Brain microvascular endothelial cell (primary cell): ENCODE measurements around the gene LGI2.
"Not testable (repeated sequence)": the region's sequence is repeated elsewhere in the genome, so short reads cannot be mapped to it uniquely, and the experiment has no call there.

Experiments used
- DNase-seq: peaks from one replicate; pipeline ENCODE4 v3.0.0-alpha.2; 2020
- H3K27ac ChIP-seq: fragments of 250-450 bp; sonication (Bioruptor Pico); 2 replicates; pipeline ENCODE4 v1.5.1; 2020; ENCODE audit warnings: mild to moderate bottlenecking, moderate library complexity
- H3K27me3 ChIP-seq: fragments of 250-450 bp; sonication (Bioruptor Pico); replicated peaks from 2 replicates; pipeline ENCODE4 v1.5.1; 2020; ENCODE audit warnings: mild to moderate bottlenecking
- H3K36me3 ChIP-seq: fragments of 250-450 bp; sonication (Bioruptor Pico); replicated peaks from 2 replicates; pipeline ENCODE4 v1.5.1; 2020; ENCODE audit warnings: mild to moderate bottlenecking
- H3K4me3 ChIP-seq: 2 replicates; pipeline ENCODE4 v1.5.1; 2011; ENCODE audit warnings: low read depth, mild to moderate bottlenecking, control low read depth, low read length, moderate library complexity
- CTCF ChIP-seq: IDR thresholded peaks from 2 replicates; pipeline ENCODE4 v1.5.1; 2011; ENCODE audit warnings: low read depth, mild to moderate bottlenecking, moderate library complexity, low read length, control low read depth, inconsistent platforms; ENCODE audit errors: missing control alignments
- in situ Hi-C: cut with HindIII; loops from 2 replicates; pipeline ENCODE4 v1.10.0; 2017; ENCODE audit warnings: low sequenced_read_pairs, low pct_ligation_motif_present

LGI2 gene

GRCh38 chr4:25058796-25059195 lies 28.1 kb upstream of the LGI2 start:
- DNase-seq: no peak
- H3K27me3 ChIP-seq: no peaks in the 10 kb centered on the region
- H3K27ac ChIP-seq: no peak overlapping the region
- TF ChIP-seq CTCF: no peak
- in situ Hi-C loops: no loop called here
- H3K36me3 ChIP-seq: no peaks in the 10 kb centered on the region
- H3K4me3 ChIP-seq: no peak overlapping the region

- Histone ChIP-seq H3K27ac (no peak overlapping the region), H3K36me3 (no peaks in the 10 kb centered on the region), H3K27me3 (no peaks in the 10 kb centered on the region), H3K4me3 (no peak overlapping the region)
- DNase-seq: no peak
- TF ChIP-seq CTCF: no peak
- in situ Hi-C loops: no loop called here
Observed at GRCh38 chr4:25057299-25057698, 26.6 kb upstream of the LGI2 start.

- H3K36me3 ChIP-seq, H3K4me3 ChIP-seq, DNase-seq, in situ Hi-C loops, H3K27ac ChIP-seq, H3K27me3 ChIP-seq: not testable (repeated sequence)
Observed at GRCh38 chr4:25052037-25052436, 21.3 kb upstream of the LGI2 start.

GRCh38 chr4:25051534-25051933 lies 20.8 kb upstream of the LGI2 start:
- in situ Hi-C loops: no loop called here
- no peak for DNase-seq

GRCh38 chr4:25050370-25051078 lies 19.8 kb upstream of the LGI2 start:
- TF ChIP-seq CTCF: no peak
- in situ Hi-C loops: no loop called here
- Histone ChIP-seq H3K27ac (no peak overlapping the region), H3K4me3 (no peak overlapping the region), H3K27me3 (no peaks in the 10 kb centered on the region), H3K36me3 (no peaks in the 10 kb centered on the region)
- no peak for DNase-seq

More at GRCh38 chr4:25051534-25051933, 20.8 kb upstream of the LGI2 start:
- H3K27me3 ChIP-seq: no peaks in the 10 kb centered on the region
- no peaks in the 10 kb centered on the region for H3K36me3 ChIP-seq
- TF ChIP-seq CTCF: no peak
- no peak overlapping the region for H3K27ac ChIP-seq
- H3K4me3 ChIP-seq: no peak overlapping the region

GRCh38 chr4:25043548-25043947 lies 12.8 kb upstream of the LGI2 start:
- in situ Hi-C loops: no loop called here
- no peak for DNase-seq
- Histone ChIP-seq H3K27ac (no peak overlapping the region), H3K27me3 (peaks cover 2% of the 10 kb centered on the region), H3K4me3 (no peak overlapping the region), H3K36me3 (no peaks in the 10 kb centered on the region)
- TF ChIP-seq CTCF: no peak
